ENCODE data around the gene TSFM.

- TF ChIP-seq CTCF (IDR thresholded peaks at IDR 0.05): no peak
- no peak for TF ChIP-seq POLR2A (IDR thresholded peaks at IDR 0.05)
These were observed 22.1 kb upstream of the TSFM start for GRCh38 chr12:57760347-57760982.
